Activated naive CD8-positive, alpha-beta T cell (primary cell): ENCODE data around the gene PGLYRP4.

ENCODE experiments used
- H3K27ac Mint-ChIP-seq: one replicate; pipeline ENCODE4 v1.8.0; 2021; ENCODE audit warnings: mixed read lengths
- H3K27me3 Mint-ChIP-seq: one replicate; pipeline ENCODE4 v1.8.0; 2021; ENCODE audit warnings: mixed read lengths
- H3K36me3 Mint-ChIP-seq: one replicate; pipeline ENCODE4 v1.8.0; 2021; ENCODE audit warnings: mixed read lengths
- H3K4me1 Mint-ChIP-seq: one replicate; pipeline ENCODE4 v1.8.0; 2021; ENCODE audit warnings: low read depth, mixed read lengths
- H3K4me3 Mint-ChIP-seq: one replicate; pipeline ENCODE4 v1.8.0; 2021; ENCODE audit warnings: mild to moderate bottlenecking, mixed read lengths
- H3K9me3 Mint-ChIP-seq: one replicate; pipeline ENCODE4 v1.8.0; 2021; ENCODE audit warnings: low read depth, mixed read lengths

Gene PGLYRP4, protein sequence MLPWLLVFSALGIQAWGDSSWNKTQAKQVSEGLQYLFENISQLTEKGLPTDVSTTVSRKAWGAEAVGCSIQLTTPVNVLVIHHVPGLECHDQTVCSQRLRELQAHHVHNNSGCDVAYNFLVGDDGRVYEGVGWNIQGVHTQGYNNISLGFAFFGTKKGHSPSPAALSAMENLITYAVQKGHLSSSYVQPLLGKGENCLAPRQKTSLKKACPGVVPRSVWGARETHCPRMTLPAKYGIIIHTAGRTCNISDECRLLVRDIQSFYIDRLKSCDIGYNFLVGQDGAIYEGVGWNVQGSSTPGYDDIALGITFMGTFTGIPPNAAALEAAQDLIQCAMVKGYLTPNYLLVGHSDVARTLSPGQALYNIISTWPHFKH

DNA sequence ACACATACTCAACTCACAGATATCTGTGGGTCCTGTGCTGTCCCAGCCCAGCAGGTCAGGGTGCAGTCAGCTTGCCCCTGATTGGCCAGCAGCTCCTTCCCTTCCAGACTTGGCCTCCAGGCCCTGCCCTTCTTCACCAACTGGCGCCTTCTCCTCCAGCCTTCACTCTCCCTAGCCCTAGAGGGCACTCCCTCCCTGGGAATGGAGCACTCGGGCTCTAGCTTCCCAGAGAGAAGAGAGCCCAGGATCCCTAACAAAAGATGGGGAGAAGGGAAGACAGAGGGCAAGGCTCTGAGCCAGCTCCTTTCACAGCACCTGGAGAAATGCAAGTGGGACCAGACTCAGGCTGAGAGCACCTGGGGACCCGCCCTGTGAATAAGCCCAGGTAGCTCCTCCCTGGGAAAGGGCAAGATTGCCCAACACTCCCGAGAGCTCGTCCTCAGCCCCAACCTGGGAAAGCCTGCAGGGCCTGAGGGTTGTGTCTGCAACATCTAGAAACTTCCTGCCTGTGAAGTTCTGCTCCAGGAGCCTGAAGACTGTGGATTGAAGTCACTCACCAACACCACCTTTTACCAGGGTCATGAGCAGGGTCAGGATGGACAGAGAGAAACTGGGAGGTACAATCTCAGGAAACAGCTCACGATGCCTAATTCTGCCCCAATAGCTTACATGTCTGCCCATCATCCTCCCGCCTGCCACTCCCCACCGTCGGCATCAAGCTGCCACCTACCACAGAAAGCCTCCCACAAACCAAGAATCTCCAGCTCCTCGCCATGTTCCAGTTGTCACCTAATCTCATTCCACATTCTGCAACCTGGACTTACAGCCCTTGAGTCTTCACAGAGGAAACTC lies at the start of gene PGLYRP4:
Gene PGLYRP4 (minus strand): TSS at position 331 of the 852 bp plus-strand sequence. CDS start 909 bp downstream, outside the sequence.
- H3K4me1 Mint-ChIP-seq: peaks cover 32% of the 10 kb centered on the region
- H3K27me3 Mint-ChIP-seq: peaks cover 4% of the 10 kb centered on the region
- H3K36me3 Mint-ChIP-seq: no peaks in the 10 kb centered on the region

DNA sequence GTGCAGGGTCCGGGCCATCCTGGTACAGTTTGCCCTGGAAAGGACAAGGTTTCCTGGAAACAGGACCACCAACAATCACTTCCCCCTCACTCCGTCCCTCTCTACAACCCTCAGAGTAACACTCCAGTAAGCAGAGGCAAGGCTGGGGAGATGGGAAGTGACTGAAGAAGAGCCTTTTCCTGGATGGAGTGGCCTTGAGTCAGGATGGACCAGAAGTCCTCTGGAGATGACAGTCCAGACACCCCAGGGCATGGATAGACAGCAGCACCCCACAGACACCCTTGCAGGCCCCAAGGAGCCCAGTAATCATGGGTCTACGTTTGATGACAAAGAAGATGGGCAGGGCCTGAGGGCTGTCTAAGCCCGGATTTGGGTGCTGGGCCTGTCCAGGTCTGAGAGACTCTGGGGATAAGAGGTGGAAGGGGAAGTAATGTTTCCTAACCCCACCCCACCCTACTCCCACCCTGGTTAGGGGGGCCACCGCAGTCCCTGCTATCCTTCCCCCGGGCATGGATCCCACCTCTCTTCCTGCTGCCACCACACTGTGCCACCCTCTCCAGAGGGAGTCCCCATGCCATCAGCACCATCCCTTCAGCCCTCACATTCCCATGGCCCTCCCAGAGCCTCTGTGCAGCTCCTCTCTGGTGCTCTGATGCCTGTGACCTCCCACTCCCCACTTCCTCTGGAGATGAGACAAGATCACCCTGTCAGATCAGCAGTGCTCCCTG lies 49.4 kb upstream of the PGLYRP4 start:
- Mint-ChIP-seq H3K9me3 (no peaks in the 10 kb centered on the region), H3K4me1 (no peaks in the 10 kb centered on the region), H3K27ac (no peak overlapping the region), H3K36me3 (no peaks in the 10 kb centered on the region), H3K4me3 (no peak overlapping the region), H3K27me3 (peaks cover 7% of the 10 kb centered on the region)

More for the DNA sequence above, at the start of gene PGLYRP4:
- no peak within 1 kb of the TSS for H3K27ac Mint-ChIP-seq
- no peak within 1 kb of the TSS for H3K4me3 Mint-ChIP-seq
- H3K9me3 Mint-ChIP-seq: no peaks in the 10 kb centered on the region

DNA sequence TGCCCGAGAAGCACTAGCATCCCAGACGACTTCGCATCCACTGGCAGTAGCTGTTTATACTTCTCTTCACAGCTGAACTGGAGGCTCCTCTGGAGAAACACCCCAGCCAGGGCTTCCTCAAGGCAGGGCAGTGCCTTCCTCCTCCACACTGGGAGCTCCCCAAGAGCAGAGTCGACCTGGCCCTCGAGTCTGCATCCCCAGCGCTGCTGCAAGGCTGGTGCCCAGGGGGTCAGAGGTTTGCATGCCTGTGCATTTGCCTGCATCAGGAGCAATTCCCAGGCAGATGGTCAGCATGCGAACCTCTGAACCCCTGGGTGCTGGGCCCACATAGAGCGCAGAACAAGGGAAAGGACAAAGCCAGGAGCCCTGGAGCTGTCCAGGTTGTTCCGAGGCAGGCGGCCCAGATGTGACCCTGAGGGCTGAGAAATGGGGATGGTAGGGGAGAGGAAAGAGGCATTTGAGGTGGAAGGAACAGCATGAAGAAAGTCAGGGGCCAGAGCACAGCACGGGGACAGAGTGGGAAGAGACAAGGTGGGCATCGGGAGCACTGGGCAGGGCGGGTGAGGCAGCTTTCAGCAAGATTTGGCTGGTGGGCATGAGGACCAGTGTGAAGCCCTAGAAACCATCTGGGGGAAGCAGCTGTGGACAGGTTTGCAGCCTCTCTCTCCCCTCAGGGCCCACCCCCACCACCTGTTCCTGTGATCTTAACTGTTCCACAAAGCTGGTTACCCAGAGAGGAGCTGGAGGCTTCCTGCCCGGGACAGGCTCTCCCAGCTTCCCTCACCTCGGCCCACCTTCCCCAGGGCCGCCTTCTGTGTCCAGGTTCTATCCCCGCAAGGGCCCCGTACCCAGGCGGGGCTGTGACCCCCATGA lies 48.6 kb upstream of the PGLYRP4 start:
- Mint-ChIP-seq H3K27me3 (peaks cover 8% of the 10 kb centered on the region), H3K4me1 (no peaks in the 10 kb centered on the region), H3K9me3 (no peaks in the 10 kb centered on the region), H3K4me3 (no peak overlapping the region), H3K36me3 (no peaks in the 10 kb centered on the region), H3K27ac (no peak overlapping the region)

DNA sequence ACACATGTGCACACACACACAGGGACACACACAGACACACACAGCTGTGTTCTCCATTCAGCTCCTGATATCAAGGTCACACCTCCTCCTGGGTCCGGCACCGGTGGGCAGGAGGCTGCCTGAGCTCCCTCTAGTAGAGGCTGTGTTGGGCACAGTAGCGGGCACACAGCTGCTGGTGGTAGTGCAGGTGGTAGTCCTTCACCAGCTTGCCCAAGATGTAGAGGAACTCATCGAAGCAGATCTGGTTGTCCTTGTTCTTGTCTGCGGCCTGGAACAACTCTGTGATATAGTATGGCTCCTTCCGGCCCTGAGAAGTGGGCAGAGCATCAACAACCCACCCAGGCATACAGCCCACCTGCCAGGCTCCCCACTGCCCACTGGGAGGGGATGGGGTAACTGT lies 47.8 kb upstream of the PGLYRP4 start:
- H3K36me3 Mint-ChIP-seq: no peaks in the 10 kb centered on the region
- no peaks in the 10 kb centered on the region for H3K9me3 Mint-ChIP-seq
- no peaks in the 10 kb centered on the region for H3K4me1 Mint-ChIP-seq
- H3K27me3 Mint-ChIP-seq: peaks cover 8% of the 10 kb centered on the region
- H3K4me3 Mint-ChIP-seq: no peak overlapping the region
- no peak overlapping the region for H3K27ac Mint-ChIP-seq

DNA sequence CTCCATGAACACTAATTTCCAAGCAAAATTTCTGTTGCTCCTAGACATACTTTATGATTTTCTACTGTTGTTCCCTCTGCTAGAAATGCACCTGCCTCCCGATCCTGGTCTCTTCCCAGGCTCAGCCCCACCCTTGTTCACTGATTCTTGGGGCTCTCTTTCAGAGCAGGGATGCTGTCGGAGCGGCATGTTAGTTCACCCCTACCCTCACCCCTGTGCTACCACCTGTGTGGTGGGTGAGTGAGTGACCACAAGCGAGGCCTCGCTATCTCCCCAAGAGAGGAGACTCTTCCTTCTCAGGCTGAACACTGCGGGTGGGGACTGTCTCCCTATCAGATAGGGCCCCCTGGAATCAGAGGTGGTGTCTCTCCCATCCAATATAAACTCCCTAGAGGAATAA lies 47.1 kb upstream of the PGLYRP4 start:
- Mint-ChIP-seq H3K27ac (no peak overlapping the region), H3K9me3 (no peaks in the 10 kb centered on the region), H3K36me3 (no peaks in the 10 kb centered on the region), H3K4me3 (no peak overlapping the region), H3K27me3 (peaks cover 8% of the 10 kb centered on the region), H3K4me1 (no peaks in the 10 kb centered on the region)

DNA sequence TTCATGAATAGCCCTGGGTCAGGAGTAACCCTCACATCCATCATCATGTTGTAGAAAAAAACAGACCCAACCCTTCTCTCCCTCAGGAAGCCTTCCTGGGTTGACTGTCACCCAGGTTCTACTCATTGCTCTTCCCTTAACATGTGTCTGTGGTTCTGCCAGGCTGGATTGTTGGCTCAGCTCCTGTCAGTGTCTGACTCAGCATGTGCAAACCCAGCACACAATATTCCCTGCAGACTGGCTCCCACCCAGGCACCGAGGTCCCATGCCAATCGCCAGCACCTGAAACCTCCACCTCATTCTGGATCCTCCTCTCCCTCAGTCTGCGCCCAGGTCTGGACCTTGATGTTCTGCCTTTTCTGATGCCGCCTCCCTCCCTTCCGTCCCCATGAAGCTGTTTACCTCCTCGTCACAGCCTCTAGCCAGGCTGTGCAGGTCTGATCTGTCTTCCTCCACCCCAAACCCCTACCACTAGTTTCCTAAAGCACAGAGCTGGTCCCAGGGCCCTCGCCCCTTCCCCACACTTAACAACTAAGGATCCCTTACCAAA lies 46.6 kb upstream of the PGLYRP4 start:
- Mint-ChIP-seq H3K27me3 (peaks cover 8% of the 10 kb centered on the region), H3K9me3 (no peaks in the 10 kb centered on the region), H3K4me1 (no peaks in the 10 kb centered on the region)

DNA sequence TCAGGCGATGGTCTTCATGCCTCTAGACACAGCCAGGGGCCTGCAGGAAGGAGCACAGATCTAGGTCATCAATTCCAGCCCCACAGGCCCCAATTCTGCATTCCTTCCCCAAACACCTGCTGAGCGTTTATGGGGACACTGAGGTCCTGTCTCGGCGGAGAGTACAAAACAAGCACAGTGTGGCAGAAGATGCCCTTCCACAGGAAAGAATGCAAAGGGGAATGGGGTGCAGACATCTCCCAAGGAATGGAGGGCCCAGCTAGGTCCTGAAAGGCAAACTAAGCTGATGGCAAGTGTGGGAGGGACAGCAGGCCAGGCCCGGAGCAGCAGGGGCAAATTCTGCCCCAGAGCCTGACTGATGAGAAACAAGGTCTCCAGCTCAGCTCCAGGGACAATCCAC lies 45.8 kb upstream of the PGLYRP4 start:
- Mint-ChIP-seq H3K36me3 (no peaks in the 10 kb centered on the region), H3K9me3 (no peaks in the 10 kb centered on the region), H3K4me1 (no peaks in the 10 kb centered on the region), H3K4me3 (no peak overlapping the region), H3K27me3 (peaks cover 8% of the 10 kb centered on the region), H3K27ac (no peak overlapping the region)

More for the DNA sequence above, 46.6 kb upstream of the PGLYRP4 start:
- H3K4me3 Mint-ChIP-seq: no peak overlapping the region
- no peaks in the 10 kb centered on the region for H3K36me3 Mint-ChIP-seq
- no peak overlapping the region for H3K27ac Mint-ChIP-seq

DNA sequence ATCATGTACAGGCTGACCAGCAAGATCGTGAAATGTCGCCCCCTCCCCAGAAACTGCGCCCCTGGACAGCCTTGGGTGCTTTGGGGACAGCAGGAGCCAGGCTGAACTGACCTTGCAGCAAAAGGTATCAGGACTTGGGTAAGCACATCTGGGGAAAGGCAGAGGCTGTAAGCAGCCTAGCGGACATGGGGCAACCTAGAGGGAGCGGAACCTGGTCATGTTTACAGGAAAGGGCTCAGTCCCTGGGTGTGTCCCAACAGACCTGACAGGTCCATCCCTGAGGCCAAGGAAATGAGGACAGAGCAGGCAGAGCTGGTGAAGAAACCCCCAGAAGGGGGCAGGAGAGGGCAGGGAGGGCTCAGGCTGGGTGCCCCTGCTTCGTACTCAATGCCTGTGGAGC lies 45.3 kb upstream of the PGLYRP4 start:
- peaks cover 8% of the 10 kb centered on the region for H3K27me3 Mint-ChIP-seq

DNA sequence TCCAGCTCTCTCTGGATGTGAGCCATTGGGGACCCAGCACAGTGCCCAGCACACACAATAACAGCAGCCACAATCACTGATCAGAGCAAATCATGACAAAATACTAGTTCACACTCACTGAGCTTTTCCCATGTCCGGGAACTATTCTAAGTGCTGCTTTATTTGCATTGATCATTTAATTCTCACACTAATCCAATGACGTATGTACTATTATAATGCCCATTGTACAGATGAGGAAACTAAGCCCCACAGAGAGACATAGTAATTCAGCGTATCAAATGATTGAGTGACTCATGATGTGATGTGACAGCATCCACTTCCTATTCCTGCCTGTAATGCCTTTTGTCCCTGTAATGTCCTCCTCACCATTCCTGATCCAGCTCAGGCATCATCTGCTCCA lies 44.2 kb upstream of the PGLYRP4 start:
- Mint-ChIP-seq H3K27me3 (peaks cover 8% of the 10 kb centered on the region), H3K27ac (no peak overlapping the region), H3K4me3 (no peak overlapping the region), H3K4me1 (no peaks in the 10 kb centered on the region), H3K9me3 (no peaks in the 10 kb centered on the region), H3K36me3 (no peaks in the 10 kb centered on the region)

More for the DNA sequence above, 45.3 kb upstream of the PGLYRP4 start:
- Mint-ChIP-seq H3K36me3 (no peaks in the 10 kb centered on the region), H3K4me1 (no peaks in the 10 kb centered on the region), H3K4me3 (no peak overlapping the region), H3K9me3 (no peaks in the 10 kb centered on the region), H3K27ac (no peak overlapping the region)

DNA sequence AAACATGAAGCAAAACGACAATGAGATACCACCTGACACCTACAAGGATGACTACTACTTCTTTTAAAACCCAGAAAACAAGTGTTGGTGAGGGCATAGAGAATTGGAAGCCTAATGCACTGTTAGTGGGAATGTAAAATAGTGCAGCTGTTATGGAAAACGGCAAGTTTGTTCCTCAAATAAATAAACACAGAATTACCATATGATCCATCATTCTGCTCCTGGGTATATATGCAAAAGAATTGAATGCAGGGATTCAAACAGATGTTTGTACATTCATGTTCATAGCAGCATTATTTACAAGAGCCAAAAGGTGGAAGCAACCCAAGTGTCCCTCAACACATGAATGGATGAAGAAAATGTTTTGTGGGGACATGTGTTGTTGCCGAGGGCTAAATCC lies 43.6 kb upstream of the PGLYRP4 start:
- Mint-ChIP-seq H3K4me1 (no peaks in the 10 kb centered on the region), H3K36me3 (no peaks in the 10 kb centered on the region)

DNA sequence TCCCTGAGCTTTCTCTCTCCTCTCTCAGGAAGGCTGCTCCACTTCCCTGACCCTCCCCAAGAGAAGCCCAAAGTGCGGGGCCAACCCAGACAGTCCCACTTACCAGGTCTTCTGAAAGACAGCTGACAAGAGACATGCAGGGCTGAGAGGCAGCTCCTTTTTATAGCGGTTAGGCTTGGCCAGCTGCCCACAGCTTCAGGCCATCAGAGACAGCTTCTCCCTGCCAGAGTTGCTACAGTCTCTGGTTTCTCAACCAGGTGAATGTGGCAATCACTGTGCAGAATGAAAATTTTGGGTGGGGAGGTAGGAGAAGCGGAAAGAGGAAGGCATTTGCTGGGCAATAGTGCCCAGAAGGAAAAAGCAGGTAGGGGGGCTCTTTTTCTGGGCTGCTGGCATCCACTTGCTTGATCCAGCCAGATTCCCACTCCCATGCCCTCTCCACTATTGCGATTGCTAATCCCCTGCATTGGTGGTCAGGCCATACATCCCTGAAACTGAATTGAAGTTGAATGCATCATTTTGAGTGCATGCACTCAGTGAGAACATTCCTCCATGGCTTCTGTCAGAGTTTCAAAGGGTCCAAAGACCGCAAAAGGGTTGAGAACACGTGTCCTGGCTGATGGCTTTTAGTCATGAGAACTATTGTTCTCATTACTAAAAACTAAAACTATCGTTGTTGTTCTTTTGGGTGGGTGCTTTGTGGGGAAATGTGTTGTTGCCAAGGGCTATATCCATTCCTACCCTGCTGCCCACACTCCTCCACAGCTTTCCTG lies 42.5 kb upstream of the PGLYRP4 start, which contains the start of gene S100A8:
Gene S100A8 (minus strand): TSS at position 136 of the 773 bp plus-strand sequence. CDS start 538 bp downstream, outside the sequence.
- no peaks in the 10 kb centered on the region for H3K4me1 Mint-ChIP-seq
- H3K27me3 Mint-ChIP-seq: peaks cover 8% of the 10 kb centered on the region
- H3K4me3 Mint-ChIP-seq: no peak within 1 kb of the TSS
- H3K36me3 Mint-ChIP-seq: no peaks in the 10 kb centered on the region
- no peak within 1 kb of the TSS for H3K27ac Mint-ChIP-seq
- H3K9me3 Mint-ChIP-seq: no peaks in the 10 kb centered on the region

More for the DNA sequence above, 43.6 kb upstream of the PGLYRP4 start:
- Mint-ChIP-seq H3K4me3 (no peak overlapping the region), H3K27me3 (peaks cover 8% of the 10 kb centered on the region), H3K27ac (no peak overlapping the region), H3K9me3 (no peaks in the 10 kb centered on the region)

DNA sequence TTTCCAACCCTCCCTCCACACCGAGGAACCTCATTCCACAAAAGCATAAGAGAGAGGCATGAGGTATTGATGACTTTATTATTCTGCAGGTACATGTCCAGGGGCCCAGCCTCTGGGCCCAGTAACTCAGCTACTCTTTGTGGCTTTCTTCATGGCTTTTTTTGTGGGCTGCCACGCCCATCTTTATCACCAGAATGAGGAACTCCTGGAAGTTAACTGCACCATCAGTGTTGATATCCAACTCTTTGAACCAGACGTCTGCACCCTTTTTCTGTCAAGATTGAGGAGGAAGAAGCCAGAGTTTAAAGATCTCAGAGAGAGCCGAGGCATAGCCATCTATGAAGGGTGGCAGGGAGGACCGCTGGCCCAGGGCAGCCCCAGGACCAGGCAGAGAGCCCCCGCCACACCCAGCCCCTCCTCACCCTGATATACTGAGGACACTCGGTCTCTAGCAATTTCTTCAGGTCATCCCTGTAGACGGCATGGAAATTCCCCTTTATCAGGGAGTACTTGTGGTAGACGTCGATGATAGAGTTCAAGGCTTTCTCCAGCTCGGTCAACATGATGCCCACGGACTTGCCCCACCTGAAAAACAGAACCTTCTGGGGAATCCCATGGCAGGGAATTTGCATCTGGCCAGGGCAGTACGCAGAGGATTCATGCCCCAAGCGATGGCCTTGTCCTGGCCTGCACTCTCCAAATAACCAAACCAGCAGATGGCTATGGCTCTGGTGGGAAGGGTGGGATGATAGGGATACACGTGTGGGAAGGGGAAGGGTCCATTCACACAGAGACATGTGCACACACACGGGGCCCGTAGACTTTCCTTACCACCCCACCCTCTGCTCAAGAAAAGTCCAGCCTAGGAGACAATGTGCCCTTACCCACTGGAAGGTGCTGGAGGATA lies 41.6 kb upstream of the PGLYRP4 start:
- Mint-ChIP-seq H3K4me1 (no peaks in the 10 kb centered on the region), H3K27ac (no peak overlapping the region), H3K4me3 (no peak overlapping the region), H3K9me3 (no peaks in the 10 kb centered on the region), H3K36me3 (no peaks in the 10 kb centered on the region), H3K27me3 (peaks cover 3% of the 10 kb centered on the region)
